H1 (cell line): ENCODE data around the gene SENP7. TPM values are rescaled to one million over a fixed set of nuclear protein-coding genes. Genes with fewer than 3 reads are reported as not detected.

ENCODE experiments used
- KDM5A ChIP-seq: fragments of 200-600 bp; IDR thresholded peaks from 2 replicates; pipeline ENCODE4 v1.7.1; 2012; ENCODE audit warnings: mild to moderate bottlenecking, low read length, inconsistent platforms, mixed read lengths
- NRF1 ChIP-seq: IDR thresholded peaks from 2 replicates; pipeline ENCODE4 v1.6.1; 2011; ENCODE audit warnings: mild to moderate bottlenecking, low read depth, low read length, improper control_type of control experiment
- polyA plus RNA-seq, 7 experiments: library from polyadenylated mRNA; depleted of rRNA in 3 of 7; stranded (reverse) in 5 of 7; unstranded in 2 of 7; fragments of >200 nt in 5 of 7; fragments of 200-250 nt in 2 of 7; gene quantifications; 1 replicate in 5 of 7; 2 replicates in 1 of 7; 4 replicates in 1 of 7; pipeline versions ENCODE4 v1.2.1 to v1.2.3, GENCODE V29; 2011 to 2013; ENCODE audit warnings: missing spikeins in 2 of 7, mixed read lengths in 2 of 7
- total RNA-seq: library from RNA; stranded (reverse); fragmentation: NEBNext Ultra II Directional; extraction: Animal tissue kit (Norgen Biotek cat#: 25700); gene quantifications from 2 replicates; pipeline ENCODE4 v1.2.1, GENCODE V29; 2021

SENP7 gene
- total and polyA plus RNA-seq, 2 of the 8 experiments (the other 6 are each of a cell fraction or from before 2014, with no cell fraction given) = 2.8 to 7.8 TPM

- no peak for TF ChIP-seq KDM5A
- no peak for TF ChIP-seq NRF1
Observed at GRCh38 chr3:101375586-101375985, 137.4 kb downstream of the SENP7 start (continued).
